SK-N-SH (cell line): Measurements from ENCODE around the gene MAP3K5.

Source experiments
- CTCF ChIP-seq: fragments of 200-600 bp; sonication (generic); IDR thresholded peaks from 2 replicates; pipeline ENCODE4 v1.6.1; 2017; ENCODE audit warnings: antibody characterized with exemption, mild to moderate bottlenecking, moderate library complexity
- ELF1 ChIP-seq: IDR thresholded peaks from 2 replicates; pipeline ENCODE4 v1.4.0; 2012
- RFX5 ChIP-seq: IDR thresholded peaks from 2 replicates; pipeline ENCODE4 v1.6.1; 2012; ENCODE audit warnings: mild to moderate bottlenecking, improper control_type of control experiment, low read length

DNA sequence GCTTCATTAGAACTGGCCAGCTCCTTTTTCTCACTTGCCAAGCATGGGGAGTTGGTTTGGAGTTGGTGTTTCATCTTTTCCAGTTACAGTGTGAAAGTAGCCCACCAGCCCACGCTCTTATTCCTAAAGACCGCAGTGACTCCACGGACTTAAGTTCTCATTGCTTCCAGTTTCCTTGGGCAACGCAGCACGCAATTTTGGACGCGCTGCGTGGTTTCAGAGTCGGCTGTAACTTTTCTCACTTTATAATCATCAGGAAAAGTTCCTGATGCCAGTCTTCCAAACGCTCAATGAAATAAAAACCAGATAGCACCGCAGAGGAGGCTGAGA, 29.7 kb upstream of the MAP3K5 start:
- TF ChIP-seq ELF1, result no peak
- no peak for TF ChIP-seq CTCF
- TF ChIP-seq RFX5, result no peak
